Adipose tissue (tissue), 3 donors: Measurements from ENCODE around the gene TMCC1. TPM values are rescaled to one million over a fixed set of nuclear protein-coding genes. Genes with fewer than 3 reads are reported as not detected.
"Not testable (repeated sequence)": the region's sequence is repeated elsewhere in the genome, so short reads cannot be mapped to it uniquely, and the experiment has no call there.

Experiments
- H3K27ac ChIP-seq: one replicate; pipeline ENCODE4 v1.5.1; 2013; ENCODE audit warnings: low read depth, low read length
- WGBS, 3 donors: extraction: QIAGEN DNeasy Blood & Tissue Kit; methylation state at CpG; one replicate each; pipeline ENCODE4 v1.1.7; 2013; 5-methylcytosine and 5-hydroxymethylcytosine counted together
- polyA plus RNA-seq, 3 donors: library from polyadenylated mRNA; stranded (reverse); fragments of 200-250 nt; gene quantifications; one replicate each; pipeline ENCODE4 v1.2.3, GENCODE V29; 2013
- donor health status: healthy with polysubstance abuse.
- donor health status: Bipolar disorder and iron deficiency.
- donor health status: healthy.

The TMCC1 gene
- 10 to 100 TPM in 1 of 3 donors, 1 to 10 TPM in 2; 5.3 to 11.0 (median 9.2) TPM for polyA plus RNA-seq

DNA sequence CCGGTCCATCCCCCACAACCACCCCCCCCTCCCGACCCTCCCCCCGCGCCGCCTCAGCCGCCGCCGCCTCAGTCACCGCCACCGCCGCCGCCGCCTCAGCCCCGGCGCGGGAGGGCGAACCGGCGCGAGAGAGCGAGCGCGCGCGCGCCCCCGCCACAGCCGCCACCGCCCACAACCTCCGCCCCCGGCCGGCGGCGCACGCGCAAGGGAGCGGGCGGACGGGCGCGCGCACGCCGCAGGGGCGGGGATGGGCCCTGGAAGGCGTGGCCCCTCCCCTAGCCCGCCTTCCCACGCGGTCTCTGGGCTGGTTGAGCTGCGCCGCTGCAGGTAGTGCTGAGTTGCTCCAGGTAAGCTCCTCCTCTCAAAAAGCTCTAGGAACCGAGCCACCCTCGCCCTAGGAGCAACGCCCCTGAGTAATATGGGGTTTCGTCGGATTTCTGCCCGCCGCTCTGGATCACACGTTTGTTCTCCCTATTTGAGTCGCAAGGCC lies at the start of gene TMCC1:
TSS of gene TMCC1 (minus strand) at position 131 of the 490 bp plus-strand sequence.
- peak within 1 kb of the TSS; percentile 71 for H3K27ac ChIP-seq
- WGBS, 3 donors, result 0 to 1% (median 0%) methylated on average over 50 to 60 of the region's 60 CpGs

DNA sequence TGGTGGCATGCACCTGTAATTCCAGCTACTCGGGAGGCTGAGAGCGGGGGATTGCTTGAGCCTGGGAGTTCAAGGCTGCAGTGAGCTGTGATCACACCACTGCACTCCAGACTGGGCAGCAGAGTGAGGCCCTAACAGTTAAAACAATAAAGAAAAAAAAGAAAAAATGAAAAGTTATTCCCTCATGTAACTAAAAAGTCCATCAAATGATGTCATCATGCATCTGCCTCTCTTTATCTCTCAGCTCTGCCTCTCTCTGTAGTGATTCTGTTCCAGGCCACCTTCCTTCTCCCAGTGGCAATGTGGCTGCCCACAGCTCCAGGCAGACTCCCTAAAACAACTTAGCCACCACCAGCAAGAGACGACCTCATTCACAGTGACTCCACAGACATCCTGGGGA lies 49.5 kb upstream of the TMCC1 start:
- WGBS, 3 donors, result 70 to 83% (median 78%) methylated on average over 3 of the region's 3 CpGs
- H3K27ac ChIP-seq, result no peak overlapping the region

DNA sequence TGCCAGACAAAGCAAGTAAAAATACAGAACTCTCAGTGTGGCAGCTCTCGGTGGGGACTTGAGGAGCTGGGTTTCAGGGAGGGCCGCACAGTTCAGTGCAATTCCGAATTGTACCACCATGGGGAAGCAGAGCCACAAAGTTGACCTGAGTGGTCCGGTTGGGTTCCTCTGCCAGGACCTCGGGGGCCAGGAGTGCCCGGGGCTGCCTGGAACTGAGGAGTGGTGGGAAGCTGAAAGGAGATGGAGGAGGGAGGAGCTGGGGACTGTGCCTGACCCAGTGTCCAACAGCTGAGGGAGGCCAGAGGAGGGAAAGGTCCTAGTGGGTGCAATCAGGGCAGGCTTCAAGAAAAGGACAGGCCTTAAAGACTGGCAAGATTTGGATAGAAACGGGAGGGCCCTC lies 48.8 kb upstream of the TMCC1 start:
- no peak overlapping the region for H3K27ac ChIP-seq
- WGBS, 3 donors, result 10 to 15% (median 10%) methylated on average over 7 of the region's 7 CpGs

DNA sequence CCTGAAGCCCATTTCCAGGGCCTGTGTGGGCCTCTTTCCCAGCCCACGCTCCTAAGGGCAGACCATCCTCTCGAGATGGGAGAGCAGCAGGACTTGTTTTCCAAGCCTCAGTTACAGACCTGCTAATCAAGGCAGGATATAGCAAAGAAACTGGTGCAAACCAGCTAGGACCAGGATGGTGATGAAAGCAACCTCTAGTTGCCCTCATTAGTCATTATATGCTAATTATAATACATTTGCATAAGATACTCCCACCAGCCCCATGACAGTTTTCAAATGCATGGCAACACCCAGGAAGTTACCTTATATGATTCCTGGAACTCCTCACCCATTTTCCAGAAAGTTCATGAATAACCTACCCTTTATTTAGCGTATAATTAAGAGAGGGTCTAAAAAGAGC lies 46.6 kb upstream of the TMCC1 start:
- WGBS, 3 donors, result 70 to 88% (median 81%) methylated on average over 3 of the region's 3 CpGs
- H3K27ac ChIP-seq, result no peak overlapping the region

DNA sequence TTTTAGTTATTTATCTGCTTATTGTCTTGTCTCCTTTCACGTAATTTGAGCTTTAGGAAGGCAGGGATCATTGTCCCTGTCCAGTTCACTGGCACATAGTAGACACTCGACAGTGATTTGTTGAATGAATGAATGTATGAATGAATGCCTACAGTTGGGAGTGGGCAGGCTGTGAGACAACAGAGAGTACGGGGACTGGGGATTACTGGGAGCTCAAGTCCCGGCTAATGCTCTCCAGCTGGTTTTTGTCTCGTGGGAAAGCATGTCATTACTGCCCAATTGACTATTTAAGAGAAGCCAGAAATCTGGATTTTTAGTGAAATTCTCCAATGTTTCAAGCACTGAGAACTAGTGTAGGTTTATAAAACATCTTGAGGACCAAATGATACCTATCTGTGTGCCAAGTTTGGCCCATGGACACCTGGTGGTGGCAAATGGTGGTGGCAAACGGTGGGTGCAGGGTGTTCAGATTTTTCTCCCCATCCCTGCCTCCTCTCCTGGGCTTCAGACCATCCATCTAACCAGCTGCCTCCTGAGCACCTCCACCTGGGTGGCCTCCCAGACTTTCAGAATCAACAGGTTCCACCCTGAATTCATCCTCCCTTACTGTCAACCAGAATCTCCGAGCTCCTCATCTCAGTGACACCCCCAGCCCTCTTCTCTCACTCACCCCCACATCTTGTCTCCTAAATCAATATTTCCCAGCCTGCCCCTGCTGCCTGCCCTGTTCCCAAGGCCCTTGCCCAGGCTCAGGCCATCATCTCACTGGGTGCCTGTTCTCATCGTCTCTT lies 44.8 kb upstream of the TMCC1 start:
- WGBS, 3 donors, result 79 to 84% (median 82%) methylated on average over 7 to 8 of the region's 8 CpGs
- H3K27ac ChIP-seq, result no peak overlapping the region

DNA sequence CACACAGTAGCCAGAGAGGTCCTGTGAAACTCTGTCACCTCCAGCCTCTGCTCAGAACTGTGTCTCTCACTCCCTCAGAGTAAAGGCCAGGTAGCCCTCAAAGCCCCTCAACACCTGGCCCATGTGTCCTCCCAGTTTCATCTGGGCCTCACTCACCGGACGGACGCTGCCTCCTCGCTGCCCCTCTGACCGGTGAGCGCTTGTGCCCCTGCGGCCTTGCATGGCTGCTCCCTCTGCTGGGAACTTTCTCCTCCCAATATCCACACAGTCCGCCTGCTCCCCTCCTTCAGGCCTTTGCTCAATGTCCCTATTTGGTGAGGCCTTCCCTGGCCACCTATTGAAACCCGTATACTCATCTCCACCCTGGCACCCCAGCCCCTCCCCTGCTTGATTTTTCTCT lies 44.2 kb upstream of the TMCC1 start:
- no peak overlapping the region for H3K27ac ChIP-seq
- 83 to 91% (median 88%) methylated on average over 9 of the region's 9 CpGs for WGBS, 3 donors

DNA sequence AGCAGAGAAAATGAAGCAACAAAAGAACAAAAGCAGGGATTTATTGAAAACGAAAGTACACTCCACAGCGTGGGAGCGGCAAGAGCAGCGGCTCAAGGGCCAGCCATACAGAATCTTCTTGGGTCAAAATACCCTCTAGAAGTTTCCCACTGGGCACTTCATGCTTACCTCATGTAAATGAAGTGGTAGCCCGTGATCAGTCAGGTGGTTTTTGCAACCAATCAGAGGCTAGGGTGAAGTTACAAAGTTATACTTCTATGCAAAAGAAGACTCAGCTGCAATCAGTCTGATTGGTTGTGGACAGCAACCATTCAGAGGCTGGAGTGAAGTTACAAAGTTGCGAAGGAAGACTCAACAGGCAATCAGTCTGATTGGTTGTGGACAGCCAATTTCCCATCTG lies 43.2 kb upstream of the TMCC1 start:
- WGBS, 3 donors, result 27 to 46% (median 30%) methylated on average over 6 of the region's 6 CpGs
- H3K27ac ChIP-seq, result no peak overlapping the region

DNA sequence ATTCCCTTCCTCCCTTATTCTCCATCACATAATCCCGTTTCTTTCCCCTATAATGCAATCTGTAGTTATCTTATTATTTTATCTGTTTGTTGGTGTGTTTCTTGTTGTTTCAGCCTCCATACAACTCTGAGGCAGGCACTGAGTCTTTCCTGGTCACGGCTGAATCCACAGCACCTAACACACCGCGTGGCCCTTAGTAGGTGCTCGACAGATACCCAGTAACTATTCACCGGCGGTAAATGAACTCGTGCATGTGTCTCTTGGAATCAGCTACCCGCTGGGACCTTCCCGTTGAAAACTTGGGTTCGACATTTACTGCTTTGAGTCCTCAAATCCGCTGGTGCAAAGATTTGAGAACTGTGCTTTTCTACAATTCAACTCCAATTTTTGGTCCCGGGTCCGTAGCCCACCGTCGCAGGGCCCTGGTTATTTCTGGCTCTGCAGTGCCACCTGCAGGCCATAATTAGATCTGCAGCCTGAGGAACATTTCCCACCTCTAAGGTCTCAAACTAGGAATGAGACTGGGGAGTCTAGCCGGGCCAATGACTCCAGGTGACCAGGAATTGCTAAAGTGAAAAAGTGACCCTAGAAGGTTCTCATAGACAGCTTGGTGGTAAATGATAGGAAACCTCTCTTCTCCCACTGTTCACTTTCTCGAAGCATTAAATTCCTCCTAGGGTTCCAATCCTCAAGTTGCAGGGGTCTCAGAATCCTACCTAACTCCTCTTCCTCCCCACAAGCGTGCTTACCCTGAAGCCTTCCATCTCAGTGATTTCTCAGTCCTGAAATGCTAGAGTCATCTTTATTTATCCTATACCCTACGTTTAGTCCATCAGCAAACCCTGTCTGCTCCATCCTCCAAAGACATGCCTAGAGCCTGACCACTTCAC lies 41.0 kb upstream of the TMCC1 start:
- no peak overlapping the region for H3K27ac ChIP-seq
- 24 to 32% (median 27%) methylated on average over 20 of the region's 20 CpGs for WGBS, 3 donors

DNA sequence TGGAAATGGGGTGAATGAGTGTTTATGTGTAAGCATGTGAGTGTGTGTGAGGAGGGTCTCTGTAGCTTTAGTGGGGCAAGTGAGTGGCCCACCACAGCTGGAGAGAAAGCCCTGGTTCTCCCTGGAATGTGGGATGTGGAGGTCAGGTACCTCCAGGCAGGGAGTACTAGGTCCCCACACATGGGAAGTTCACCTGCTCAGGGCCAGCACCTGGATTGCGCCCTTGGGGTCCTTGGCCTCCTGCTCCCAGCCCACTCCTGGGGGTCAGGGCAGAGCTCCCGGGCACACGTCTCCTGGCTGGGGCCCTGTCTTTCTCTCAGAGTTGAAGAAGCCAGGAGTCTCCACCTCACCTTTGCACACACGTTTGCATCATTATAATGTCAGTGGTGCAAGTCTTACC lies 40.0 kb upstream of the TMCC1 start:
- H3K27ac ChIP-seq, result no peak overlapping the region
- WGBS, 3 donors, result 78 to 91% (median 82%) methylated on average over 4 of the region's 4 CpGs

DNA sequence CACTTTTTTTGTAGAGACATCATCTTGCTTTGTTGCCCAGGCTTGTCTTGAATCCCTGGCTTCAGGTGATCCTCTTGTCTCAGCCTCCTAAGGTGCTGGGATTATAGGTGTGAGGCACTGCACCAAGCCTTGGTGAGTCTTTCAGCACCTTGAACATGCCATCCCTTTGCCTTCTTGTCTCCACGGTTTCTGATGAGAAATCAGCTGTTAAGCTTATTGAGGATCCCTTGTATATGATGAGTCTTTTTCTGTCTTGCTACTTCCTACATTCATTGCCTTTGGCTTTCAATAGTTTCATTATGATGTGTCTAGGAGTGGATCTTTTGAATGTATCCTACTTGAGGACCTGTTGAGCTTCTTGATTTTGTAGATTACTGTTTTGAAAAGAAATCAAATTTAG lies 35.9 kb upstream of the TMCC1 start:
- no peak overlapping the region for H3K27ac ChIP-seq
- whole genome bisulfite sequencing, 3 donors, result 81 to 100% (median 84%) methylated on average over 1 of the region's 1 CpG

DNA sequence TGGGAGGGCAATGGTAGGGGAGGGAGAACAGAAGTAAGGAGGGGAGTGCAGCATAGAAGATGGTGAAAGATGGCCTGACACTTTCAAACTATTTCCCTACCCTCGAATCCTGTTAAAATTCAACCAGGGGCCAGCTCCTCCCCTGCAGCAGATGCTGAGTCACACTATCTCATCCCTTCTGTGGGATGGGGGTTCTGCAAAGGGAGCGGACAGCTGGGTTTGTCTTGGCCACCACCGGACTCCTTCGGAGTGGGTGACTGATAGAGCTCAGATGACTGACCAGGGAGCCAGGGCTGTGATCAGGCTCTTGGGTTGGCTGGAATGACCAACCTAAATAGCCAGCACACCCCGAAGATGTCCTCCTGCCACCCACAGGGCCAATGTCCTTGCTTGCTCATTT lies 33.6 kb upstream of the TMCC1 start:
- 37 to 72% (median 72%) methylated on average over 5 of the region's 5 CpGs for WGBS, 3 donors
- H3K27ac ChIP-seq, result no peak overlapping the region

DNA sequence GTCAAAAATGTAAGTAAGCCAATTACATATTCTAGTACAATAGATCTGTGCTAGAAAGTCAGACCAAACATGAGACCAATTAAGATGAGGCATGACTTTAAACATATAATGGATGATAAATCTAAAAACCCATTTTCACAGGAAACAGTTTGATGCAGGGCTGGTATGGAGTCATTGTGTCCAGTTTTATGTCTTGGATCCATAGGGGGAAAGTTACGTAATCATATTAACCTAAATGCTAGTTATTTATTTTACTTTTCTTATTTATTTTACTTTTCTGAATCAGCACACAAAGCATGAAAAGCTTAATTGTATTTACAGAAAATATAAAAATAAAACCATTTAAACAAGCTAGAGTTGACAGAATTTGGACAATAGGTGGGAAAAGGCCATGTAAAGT lies 26.3 kb upstream of the TMCC1 start:
- WGBS, 3 donors, result 88 to 100% (median 97%) methylated on average over 1 of the region's 1 CpG
- no peak overlapping the region for H3K27ac ChIP-seq

DNA sequence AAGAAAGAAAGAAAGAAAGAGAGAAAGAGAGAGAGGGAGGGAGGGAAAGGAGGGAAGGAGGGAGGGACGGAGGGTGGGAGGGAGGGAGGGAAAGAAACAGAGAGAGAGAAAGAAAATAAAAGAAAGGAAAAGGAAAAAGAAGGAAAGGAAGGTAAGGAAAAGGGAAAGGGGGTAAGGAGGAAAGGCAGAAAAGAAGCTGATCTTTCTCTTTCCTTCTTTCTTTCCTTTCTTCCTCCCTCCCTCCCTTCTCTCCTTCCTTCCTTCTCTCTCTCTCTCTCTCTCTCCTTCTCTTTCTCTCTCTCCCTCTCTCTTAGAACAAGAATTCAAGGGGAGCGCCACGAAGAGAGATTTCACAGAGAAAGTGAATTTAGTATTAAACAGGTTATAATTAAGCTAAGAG lies 25.8 kb upstream of the TMCC1 start:
- H3K27ac ChIP-seq, result no peak overlapping the region
- WGBS, 3 donors, result 84 to 92% (median 86%) methylated on average over 3 of the region's 3 CpGs

DNA sequence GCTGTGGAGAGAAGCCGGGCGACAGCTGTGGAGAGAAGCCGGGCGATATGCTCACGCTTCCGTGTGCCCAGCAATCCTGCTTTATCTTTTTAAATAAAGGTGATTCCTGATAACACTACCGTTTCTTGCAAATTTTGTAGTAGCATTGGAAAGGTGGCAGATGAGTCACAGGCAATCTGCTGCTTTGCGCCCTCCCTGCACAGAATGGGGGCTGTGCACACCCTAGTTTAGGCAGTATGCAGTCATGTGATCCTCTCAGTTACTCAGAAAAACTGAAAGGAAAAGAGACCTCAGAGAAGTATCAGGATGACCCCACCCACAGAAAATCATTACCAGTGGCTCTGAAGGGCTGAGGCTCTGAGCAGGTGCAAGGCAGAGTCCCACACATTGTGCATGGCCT lies 24.9 kb upstream of the TMCC1 start:
- WGBS, 3 donors, result 94 to 99% (median 96%) methylated on average over 8 of the region's 8 CpGs
- no peak overlapping the region for H3K27ac ChIP-seq

DNA sequence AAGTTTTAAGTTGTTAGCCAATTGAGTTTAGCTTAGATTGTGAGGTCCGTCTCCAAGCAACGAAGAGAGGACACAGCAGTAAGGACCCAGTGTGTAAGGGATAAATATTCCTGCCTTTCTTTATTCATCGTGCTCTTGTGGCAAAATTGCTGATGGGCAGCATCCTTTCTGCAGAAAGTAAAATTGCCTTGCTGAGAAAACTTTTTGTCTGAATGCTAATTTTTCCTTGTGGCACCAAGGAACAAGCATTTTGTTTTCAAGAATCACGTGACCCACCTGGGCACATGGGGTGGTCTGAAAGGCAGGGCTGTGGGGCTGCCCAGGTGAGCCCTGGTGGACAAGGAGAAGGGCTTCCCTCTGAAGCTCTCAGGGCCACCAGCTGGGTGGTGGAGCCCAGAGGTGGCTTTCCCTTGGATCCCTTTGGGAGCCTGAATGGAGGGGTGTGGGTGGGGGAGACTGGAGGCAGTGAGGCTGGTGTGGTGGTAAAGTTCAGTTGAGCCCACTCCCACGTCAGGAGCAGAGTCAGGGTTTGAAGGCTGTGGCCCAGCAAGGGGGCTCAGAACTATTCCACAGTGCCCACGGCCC lies 24.0 kb upstream of the TMCC1 start:
- WGBS, 3 donors, result 75 to 93% (median 89%) methylated on average over 6 of the region's 6 CpGs
- no peak overlapping the region for H3K27ac ChIP-seq

DNA sequence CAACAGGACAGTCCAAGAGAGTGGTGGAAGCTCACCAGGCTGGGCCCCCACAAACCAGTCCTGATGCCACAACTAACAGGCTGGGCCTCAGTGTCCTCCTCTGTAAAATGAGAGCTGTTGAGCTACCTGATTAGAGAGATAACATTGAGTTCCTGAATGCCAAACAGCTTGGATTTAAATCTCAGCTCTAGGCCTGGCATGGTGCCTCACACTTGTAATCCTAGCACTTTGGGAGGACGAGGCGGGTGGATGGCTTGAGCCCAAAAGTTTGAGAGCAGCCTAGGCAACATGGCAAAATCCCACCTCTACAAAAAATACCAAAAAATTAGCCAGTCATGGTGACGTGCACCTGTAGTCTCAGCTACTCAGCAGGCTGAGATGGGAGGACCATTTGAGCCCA lies 20.1 kb upstream of the TMCC1 start:
- H3K27ac ChIP-seq, result no peak overlapping the region
- 74 to 81% (median 74%) methylated on average over 3 of the region's 3 CpGs for WGBS, 3 donors

DNA sequence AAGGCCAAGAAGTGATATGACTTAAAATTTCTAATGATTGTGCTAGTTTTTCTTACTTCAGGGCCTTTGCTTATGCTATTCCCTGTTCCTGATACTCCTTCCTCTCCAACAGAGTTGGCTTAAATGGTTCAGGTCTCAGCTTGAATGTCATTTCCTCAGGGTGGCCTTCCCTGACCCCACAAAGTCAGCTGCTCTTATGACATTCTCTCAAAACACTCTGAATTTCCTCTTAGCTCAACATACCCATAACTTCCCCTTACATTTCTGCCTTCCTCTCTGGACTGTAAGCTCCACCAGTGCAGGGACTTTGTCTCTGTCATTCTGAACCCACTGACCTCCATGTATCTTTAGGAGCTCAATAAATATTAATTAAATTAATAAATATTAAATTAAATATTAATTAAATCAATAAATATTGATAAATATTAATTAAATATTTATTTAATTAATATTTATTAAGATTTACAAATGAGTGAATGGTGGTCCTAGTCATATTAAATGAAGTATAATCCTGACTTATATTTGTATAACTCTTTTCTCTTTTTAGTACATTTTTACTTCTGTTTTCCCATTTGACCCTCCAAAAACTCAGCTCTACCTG lies 17.9 kb upstream of the TMCC1 start:
- H3K27ac ChIP-seq, result no peak overlapping the region

DNA sequence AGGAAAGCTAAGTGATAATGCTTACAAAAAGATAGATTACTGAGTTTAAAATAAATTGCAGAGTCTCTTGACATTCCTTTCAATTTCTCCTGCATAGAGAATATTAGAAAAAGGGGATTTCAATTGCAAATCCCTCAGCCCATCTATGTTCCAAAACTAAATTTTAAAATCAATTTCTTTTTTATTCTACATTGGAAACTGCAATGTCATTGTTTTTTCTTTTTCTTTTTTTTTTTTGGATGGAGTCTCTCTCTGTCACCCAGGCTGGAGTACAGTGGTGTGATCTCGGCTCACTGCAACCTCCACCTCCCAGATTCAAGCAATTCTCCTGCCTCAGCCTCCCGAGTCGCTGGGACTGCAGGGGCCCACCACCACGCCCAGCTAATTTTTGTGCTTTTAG lies 15.7 kb upstream of the TMCC1 start:
- 91 to 97% (median 97%) methylated on average over 4 of the region's 4 CpGs for WGBS, 3 donors
- H3K27ac ChIP-seq, result not testable (repeated sequence)

DNA sequence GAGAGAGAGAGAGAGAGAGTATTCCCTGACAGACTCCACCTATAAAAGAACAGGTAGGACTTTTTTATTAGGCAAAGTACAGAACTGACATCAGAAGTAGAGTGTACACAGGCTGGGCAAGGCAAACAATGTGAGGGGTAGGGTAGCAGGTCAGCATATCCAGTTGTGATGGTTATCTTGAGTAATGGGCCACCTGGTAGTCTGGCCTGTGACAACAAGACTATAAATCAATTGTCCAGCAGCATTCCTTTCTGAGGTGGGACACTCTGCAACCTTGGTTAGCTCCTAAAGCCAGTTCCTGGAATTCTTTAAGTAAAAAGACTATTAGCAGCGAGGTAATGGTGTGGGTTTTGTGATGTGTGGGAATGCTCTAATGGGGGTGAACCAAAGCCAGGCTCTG lies 14.9 kb upstream of the TMCC1 start:
- H3K27ac ChIP-seq, result no peak overlapping the region
- 58 to 86% (median 82%) methylated on average over 1 of the region's 1 CpG for WGBS, 3 donors
